Measurements from ENCODE around the gene LY6G5B.

Gene LY6G5B, protein sequence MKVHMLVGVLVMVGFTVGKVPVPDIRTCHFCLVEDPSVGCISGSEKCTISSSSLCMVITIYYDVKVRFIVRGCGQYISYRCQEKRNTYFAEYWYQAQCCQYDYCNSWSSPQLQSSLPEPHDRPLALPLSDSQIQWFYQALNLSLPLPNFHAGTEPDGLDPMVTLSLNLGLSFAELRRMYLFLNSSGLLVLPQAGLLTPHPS

DNA sequence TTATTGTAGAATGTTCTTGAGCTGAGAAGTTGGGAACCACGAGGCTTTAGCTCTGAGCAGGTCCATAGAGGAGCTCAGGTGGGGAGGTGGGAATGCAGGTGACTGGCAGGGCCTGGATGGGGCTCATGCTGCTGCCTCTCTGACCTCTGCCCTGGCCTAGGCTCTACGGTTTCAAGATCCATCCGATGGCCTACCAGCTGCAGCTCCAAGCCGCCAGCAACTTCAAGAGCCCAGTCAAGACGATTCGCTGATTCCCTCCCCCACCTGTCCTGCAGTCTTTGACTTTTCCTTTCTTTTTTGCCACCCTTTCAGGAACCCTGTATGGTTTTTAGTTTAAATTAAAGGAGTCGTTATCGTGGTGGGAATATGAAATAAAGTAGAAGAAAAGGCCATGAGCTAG lies at the start of gene LY6G5B:
TSS of gene LY6G5B (plus strand) at position 301 of the 400 bp plus-strand sequence. CDS start 975 bp downstream, outside the sequence.
- no peak for DNase-seq (ENCODE audit: low read depth, low spot score)

DNA sequence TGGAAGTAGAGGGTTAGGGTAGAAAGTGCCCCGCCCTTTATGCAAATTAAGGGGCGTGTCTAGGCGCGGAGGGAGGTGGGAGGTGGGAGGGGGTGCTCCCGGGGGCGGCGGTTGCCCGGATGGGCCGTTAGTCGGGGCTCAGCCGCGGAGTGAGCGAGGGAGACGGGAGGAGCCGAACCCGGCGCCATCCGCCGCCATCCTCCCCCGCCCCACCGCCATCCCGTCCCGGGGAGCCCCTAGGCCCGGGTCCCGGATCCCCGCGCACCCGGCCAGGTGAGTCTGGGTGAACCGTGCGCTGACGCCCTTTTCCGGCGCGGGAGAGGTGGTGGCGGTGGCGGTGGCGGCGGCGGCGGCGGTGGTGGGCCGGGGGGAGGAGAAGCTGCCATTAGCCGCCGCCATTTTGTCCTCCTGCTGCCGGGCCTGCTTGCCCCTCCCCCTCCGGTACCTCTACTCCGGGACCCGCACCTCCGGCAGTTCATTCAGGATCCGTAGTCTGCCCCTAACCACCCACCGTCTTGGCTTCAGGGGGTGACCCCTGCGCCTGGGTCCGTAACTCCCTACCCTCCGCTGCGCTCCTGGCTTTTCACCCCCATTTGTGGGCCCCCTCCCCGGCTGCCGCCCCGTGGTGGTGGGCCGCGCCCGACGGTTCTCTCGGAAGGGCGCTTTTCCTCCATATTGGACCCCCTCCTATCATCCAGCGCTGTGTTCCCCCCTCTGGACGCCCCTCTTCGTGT lies 49.0 kb upstream of the LY6G5B start, which contains the start of gene PRRC2A:
TSS of gene PRRC2A (plus strand) at position 130 of the 734 bp plus-strand sequence. CDS start 2,075 bp downstream, outside the sequence.
- peak; percentile 78 for DNase-seq (ENCODE audit: low read depth, low spot score)

DNA sequence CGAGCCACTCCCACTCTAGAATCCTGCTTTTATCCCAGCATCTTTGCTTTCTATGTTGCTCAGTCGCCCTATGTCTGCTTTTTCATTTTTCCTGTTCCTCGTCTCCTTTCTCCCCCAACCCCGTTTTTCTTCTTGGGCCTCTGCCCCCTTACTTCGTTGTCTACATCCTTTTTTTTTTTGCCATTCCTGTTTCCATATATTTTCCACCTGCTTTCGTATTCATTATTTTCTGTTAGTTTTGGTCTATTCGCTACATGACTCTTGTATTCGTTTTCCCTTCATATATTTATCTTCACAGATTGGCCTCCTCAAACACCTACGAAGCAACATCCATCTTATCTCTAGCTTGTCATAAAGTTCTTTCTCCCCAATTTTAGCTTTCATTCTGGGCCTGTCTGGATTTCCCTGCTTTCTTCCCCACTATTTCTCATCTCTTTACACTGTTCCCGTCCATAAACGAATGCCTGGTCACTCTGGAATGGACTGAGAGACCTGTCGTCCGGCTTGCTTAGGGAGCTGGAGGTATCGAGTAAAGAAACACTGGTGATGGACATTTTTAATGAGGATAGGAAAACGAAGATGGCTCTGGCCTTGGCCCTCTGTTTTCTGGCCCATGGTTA lies 48.3 kb upstream of the LY6G5B start:
- DNase-seq (ENCODE audit: low read depth, low spot score), result no peak

- peak; percentile 67 for DNase-seq (ENCODE audit: low read depth, low spot score)
These were observed 47.8 kb upstream of the LY6G5B start for GRCh38 chr6:31621991-31622390.

DNA sequence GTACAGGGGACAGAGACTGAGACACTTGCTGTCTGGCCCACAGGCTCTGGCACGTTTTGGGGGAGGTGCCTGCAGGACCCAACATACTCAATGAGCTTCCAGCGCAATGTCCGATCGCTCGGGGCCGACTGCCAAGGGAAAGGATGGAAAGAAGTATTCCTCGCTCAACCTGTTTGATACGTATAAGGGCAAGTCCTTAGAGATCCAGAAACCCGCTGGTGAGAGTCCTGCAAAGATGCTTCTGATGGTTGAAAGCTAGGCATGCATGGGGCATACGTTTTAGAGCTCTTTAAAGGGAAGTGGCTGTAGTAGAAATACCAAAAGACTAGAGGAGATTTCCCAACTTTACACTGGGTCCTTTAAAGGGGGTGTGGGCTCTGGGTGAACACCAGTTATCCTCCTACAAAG lies 47.1 kb upstream of the LY6G5B start:
- peak; percentile 56 for DNase-seq (ENCODE audit: low read depth, low spot score)

GRCh38 chr6:31624070-31624469 lies 45.7 kb upstream of the LY6G5B start:
- no peak for DNase-seq (ENCODE audit: low read depth, low spot score)

DNA sequence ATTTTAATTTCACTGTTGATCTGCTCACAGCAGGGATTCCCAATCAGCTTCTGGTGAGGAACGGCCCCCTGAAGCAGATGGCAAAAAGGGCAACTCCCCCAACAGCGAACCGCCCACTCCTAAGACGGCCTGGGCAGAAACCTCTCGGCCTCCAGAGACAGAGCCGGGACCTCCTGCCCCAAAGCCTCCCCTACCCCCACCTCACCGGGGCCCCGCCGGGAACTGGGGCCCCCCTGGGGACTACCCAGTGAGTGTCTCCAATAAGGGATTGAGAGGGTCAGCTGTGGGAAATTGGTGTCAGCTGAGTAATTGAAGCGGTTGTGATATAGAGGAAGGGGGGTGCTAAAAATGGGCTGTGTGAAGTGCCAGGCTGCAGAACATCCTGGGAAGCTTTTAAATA lies 42.8 kb upstream of the LY6G5B start:
- DNase-seq (ENCODE audit: low read depth, low spot score), result no peak

DNA sequence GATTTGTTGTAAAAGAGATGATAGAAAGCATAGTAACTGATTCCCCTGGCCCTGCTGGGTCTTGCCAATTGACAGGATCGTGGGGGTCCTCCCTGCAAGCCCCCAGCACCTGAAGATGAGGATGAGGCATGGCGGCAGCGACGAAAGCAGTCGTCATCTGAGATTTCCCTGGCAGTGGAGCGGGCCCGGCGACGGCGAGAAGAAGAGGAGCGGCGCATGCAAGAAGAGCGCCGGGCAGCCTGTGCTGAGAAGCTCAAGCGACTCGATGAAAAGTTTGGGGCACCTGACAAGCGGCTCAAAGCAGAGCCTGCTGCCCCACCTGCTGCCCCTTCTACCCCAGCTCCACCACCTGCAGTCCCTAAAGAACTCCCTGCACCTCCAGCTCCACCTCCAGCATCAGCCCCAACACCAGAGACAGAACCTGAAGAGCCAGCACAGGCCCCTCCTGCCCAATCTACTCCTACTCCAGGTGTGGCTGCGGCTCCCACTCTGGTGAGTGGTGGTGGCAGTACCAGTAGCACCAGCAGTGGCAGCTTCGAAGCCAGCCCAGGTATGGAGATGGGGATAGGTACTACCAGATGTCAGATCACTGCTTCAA lies 42.0 kb upstream of the LY6G5B start:
- DNase-seq (ENCODE audit: low read depth, low spot score), result no peak

DNA sequence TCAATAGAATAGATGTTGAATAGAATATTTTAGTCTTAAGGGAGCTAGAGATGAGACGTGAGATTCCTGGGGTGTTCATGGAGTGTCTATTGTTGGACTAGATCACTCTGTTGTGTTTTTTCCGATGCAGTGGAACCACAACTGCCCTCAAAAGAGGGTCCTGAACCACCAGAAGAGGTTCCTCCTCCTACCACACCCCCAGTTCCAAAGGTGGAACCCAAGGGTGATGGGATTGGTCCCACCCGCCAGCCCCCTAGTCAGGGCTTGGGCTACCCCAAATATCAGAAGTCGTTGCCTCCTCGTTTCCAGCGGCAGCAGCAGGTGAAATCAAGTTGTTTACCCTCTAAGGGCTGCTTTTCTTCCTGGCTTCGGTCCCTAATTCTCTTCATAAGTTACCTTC lies 40.8 kb upstream of the LY6G5B start:
- no peak for DNase-seq (ENCODE audit: low read depth, low spot score)

DNA sequence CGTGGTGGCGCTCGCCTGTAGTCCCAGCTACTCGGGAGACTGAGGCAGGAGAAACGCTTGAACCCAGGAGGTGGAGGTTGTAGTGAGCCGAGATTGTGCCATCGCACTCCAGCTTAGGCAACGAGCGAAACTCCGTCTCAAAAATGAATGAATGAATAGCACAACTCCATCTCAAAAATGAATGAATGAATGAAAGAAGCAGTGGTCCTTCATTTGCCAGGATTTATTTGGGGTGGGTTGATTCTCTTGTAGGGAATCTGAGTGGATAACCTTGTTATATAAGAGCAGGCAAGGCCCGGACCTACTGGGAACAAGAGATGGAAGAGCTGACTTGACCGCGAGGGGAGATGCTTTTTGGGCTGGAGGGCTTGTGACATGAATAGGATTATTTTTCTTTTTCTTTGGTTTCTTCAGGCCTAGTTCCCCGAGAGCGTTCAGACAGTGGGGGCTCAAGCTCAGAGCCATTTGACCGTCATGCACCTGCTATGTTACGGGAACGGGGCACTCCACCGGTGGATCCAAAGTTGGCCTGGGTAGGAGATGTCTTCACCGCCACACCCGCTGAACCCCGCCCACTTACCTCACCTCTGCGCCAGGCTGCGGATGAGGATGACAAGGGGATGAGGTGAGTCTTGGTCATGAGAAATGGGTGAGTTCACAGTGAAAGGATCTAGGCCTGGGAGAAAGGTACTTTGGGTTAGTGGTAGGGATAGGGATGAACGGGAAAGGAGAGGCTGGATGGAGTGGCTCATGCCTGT lies 39.4 kb upstream of the LY6G5B start:
- DNase-seq (ENCODE audit: low read depth, low spot score), result no peak

DNA sequence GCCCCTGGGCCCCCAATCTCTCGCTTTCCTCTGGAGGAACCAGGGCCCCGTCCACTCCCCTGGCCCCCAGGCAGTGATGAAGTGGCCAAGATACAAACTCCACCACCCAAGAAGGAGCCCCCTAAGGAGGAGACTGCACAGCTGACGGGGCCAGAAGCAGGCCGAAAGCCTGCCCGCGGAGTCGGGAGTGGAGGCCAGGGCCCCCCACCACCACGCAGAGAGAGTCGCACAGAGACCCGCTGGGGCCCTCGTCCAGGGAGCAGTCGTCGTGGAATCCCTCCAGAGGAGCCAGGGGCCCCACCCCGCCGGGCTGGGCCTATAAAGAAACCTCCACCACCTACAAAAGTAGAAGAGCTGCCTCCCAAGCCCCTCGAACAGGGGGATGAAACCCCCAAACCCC lies 38.6 kb upstream of the LY6G5B start:
- DNase-seq (ENCODE audit: low read depth, low spot score), result no peak

- no peak for DNase-seq (ENCODE audit: low read depth, low spot score)
These were observed 38.0 kb upstream of the LY6G5B start for GRCh38 chr6:31631681-31632278.

- DNase-seq (ENCODE audit: low read depth, low spot score), result no peak
These were observed 37.4 kb upstream of the LY6G5B start for GRCh38 chr6:31632279-31632946.

- no peak for DNase-seq (ENCODE audit: low read depth, low spot score)
These were observed 36.3 kb upstream of the LY6G5B start for GRCh38 chr6:31633447-31633846.

DNA sequence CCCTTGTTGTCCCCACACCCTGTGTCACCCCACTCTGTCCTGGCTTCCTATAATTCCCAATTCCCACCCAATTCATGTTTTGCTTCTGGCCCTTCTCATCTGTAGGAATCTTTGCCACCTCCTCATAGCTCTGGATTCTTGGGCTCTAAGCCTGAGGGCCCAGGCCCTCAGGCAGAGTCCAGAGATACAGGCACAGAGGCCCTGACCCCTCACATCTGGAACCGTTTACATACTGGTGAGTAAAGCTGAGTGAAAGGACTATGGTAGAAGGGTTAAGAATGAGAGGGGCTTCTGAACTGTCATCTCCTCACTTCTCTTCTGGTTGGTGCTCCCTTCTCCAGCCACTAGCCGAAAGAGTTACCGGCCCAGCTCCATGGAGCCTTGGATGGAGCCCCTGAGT lies 35.6 kb upstream of the LY6G5B start:
- DNase-seq (ENCODE audit: low read depth, low spot score), result no peak

- DNase-seq (ENCODE audit: low read depth, low spot score), result no peak
These were observed 34.7 kb upstream of the LY6G5B start for GRCh38 chr6:31634969-31635575.

DNA sequence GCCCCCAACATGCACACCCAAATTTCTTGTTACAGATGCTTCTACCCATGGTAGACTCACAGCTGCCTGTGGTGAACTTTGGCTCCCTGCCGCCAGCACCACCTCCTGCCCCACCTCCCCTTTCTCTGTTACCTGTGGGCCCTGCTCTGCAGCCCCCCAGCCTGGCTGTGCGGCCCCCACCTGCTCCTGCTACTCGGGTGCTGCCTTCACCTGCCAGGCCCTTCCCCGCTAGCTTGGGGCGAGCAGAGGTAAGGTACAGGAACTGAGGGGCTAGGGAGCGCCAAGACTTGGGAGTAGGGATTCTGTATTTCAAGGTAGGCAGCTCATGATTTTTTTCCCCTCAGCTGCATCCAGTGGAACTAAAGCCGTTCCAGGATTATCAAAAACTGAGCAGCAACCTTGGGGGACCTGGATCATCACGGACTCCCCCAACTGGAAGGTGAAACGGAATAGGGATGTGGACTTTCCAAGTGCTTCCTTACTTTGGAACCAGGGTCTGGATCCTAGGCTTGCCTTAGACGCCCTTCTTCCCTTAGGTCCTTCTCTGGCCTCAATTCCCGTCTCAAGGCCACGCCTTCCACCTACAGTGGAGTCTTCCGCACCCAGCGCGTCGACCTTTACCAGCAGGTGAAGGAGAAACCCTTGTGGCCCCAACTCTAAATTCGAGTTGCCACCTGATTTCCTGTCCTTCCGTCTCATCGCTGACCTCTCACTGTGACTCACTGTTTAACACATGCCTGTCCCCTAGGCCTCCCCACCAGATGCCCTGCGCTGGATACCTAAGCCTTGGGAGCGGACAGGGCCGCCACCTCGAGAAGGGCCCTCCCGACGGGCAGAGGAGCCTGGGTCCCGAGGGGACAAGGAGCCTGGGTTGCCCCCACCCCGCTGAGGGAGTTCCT lies 32.8 kb upstream of the LY6G5B start:
- DNase-seq (ENCODE audit: low read depth, low spot score), result no peak

DNA sequence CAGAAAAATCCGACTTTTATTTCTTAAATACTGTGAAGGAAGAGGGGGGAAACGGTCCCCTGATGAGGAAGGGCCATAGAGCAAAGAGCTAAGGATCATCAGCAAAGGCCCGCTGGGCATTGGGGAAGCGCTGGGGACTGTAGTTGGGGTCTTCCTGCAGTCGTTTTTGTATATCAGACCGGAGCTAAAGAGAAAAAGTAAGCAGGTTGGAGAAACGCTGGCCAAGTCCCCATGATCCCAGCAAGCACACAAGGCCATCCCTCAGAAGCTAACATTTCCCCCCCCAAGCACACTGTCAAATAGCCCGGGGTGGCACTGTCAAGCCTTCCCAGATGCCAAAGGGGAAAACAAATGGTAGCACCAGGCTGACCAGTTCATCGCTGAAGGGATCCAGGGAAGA lies 30.7 kb upstream of the LY6G5B start:
- DNase-seq (ENCODE audit: low read depth, low spot score), result no peak

GRCh38 chr6:31639449-31639861 lies 30.3 kb upstream of the LY6G5B start:
- DNase-seq (ENCODE audit: low read depth, low spot score), result no peak

Measured in ELF-1 (cell line).